Amygdala (tissue), 56 donors: Measurements from ENCODE around the gene TTC23.
"Not testable (repeated sequence)": the region's sequence is repeated elsewhere in the genome, so short reads cannot be mapped to it uniquely, and the experiment has no call there.

Source experiments
- DNase-seq, 56 donors: peaks; one replicate each; lab custom pipeline; 2025; lab: John Stamatoyannopoulos, UW

Gene TTC23

DNA sequence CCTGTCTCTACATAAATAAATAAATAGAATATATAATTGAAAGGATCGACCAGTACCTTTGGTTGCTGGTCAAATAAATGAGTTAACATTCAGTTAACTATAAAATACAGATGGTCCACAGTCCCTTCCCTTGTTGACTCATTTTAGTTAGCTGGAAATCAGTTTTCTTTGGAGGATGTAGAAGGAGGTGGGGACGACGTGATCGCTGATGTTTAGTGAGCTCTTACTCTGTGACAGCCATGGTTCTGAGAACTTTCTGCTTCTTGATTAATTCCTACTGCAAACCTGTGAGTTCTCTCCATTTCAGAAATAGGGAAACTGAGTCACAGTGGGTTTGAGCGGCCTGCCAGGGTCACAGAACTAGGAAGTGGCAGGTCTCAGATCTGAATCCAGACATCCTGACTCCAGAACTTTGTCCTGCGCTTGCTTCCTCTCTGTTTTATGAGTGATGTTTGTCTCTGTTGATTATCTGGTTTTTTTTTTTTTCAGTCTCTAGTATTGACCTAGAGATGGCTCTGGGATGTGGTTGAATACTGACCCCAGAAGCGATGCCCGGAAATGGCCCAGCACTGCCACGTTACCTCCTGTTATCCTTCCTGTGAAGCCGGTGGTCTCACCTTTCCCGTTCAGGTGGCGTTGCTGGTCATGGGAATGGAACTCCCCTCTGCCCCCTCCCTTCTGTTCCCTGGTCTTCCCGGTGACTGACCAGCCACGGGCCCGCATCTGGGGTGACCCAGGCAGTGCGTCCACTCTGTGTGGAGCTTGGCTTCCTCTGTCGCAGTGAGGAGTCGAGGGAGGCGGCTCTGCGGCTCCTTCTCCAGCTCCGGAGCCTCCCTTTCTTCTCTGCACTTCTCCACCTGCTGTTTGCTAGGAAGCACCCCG, 126.3 kb downstream of the TTC23 start:
- no peak for DNase-seq

DNA sequence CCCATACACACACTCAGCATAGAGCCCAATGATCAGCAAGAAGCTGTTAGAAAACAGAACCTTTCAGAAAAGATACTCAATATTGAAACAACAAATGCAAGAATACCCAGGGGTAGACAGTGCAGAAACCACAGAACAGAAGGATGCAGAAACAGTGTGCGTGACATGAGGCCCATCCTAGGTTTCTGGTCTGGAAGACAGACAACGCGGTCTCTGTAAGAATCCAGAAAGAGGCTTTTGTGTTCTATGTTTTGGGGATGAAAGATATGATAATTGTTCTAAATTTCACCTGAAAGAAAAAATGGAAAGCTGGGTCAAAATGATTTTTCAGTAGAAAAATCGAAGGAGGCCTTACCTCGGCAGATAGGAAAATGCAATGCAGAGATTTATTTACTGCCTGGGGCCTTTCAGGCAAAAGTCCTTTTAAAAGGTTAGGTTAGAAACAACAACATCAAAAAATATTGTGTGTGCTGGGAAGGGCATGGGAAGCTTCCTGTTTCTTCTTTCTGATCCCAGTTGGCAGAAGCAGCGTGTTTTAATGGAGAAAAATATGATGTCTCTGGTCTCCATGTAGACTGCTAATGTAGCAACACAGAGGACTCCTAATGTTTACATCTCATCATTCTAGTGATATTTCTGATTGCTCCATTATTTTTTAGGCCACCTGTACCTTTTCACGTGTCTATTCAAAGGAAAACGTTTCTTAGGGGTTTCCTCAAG, 127.5 kb downstream of the TTC23 start:
- no peak for DNase-seq

DNA sequence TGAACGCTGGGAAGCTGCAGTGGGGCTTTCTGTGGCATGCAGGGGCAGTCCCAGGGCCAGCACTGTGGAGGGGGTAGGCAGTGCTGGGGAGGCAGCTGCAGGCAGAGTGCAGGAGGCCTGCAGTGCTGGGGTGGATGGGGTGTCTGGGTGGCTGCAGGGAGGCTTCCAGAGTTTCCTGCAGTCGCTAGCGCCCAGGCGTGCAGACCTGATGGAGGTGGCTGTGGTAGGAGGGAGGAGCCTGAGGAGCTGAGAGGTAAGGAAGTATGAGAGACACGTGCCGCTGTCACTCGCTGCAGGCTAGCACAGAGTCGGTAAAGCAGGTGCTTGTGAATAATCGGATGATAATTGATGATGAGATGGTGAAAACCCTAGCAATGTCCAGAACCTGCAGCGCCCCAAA, 128.2 kb downstream of the TTC23 start:
- DNase-seq: no peak

DNA sequence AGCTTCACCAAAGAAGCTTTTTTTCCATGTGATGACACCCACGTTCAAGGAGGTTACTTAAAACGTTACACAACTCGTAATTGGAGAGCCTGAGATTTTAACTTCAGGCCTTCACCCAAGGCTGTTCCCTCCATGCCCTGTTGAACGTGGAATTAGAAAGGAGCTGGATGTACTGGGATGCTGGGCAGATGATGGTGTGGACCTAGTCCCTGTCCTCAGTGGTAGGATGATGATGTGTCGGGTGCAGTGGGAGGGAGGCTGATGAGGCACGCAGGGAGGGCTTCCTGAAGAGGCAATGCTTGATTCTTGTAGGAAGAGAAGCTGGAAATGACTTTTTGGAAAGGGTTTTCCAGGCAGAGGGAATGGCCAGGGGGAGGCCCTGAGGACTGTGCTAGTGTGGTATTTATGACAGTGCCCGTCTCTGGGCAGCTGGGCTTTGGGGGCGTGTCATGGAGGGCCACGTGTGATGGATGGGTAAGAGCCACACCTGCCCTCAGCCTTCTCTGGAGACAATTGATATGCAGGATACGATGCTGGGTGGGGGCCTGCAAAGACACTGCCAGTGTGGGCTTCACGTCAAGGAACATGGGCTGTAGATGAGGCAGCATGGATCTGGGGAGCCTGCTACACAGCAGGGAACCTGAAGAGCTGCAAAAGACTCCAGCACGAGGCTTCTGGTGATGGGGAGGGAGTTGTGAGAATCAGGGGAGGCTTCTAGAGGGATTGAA, 129.2 kb downstream of the TTC23 start:
- no peak for DNase-seq

DNA sequence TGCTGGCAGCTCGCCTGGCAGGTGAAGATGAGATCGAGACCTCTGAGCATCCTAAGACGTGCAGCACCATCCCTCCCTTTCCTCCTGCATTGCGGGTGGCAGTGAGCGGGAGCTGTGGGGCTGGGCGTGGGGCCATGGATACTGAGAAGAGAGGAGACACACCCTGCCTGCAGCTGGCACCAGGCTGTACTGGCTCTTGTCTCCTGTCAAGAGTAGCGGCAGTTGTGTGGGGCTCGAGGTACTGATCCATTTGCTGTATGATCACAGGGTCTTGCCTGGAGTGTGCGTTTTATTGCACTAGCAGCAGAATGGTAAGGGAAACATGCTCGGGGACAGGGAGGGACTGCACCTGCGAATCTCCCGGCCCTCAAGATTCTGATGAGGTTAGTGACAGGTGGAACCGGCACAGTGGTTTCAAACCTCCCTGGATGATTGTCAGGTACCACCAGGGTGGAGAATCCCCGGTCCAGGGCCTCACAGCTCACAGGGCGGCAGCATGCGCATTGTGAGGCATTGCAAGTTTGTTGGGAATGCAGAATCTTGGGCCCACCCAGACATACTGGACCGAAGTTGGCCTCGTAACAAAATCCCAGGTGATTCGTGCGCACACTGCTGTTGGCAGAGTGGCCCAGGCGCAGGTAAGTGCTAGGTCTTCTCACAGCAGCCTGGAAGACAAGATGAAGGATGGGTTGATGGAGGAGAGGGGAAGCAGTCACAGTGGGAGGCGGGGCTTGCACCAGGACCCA, 130.4 kb downstream of the TTC23 start:
- no peak for DNase-seq

DNA sequence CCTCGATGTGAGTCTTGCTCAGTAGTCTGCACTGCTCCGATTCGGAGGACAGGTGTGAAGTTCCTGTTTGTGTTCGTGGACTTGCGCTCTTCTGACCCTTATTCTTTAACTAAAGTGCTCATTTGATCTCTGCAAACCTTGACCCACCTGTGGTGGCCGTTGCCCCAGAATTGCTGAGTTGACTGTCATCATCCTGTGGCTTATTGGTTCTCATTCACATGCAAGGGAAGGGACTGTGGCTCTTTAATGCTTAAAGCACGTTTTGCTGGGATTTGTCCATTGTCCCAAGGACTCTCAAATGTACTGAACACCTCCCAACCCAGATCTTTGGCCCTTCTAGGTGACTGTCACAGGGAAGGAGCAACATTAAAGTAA, 131.1 kb downstream of the TTC23 start:
- DNase-seq: no peak

DNA sequence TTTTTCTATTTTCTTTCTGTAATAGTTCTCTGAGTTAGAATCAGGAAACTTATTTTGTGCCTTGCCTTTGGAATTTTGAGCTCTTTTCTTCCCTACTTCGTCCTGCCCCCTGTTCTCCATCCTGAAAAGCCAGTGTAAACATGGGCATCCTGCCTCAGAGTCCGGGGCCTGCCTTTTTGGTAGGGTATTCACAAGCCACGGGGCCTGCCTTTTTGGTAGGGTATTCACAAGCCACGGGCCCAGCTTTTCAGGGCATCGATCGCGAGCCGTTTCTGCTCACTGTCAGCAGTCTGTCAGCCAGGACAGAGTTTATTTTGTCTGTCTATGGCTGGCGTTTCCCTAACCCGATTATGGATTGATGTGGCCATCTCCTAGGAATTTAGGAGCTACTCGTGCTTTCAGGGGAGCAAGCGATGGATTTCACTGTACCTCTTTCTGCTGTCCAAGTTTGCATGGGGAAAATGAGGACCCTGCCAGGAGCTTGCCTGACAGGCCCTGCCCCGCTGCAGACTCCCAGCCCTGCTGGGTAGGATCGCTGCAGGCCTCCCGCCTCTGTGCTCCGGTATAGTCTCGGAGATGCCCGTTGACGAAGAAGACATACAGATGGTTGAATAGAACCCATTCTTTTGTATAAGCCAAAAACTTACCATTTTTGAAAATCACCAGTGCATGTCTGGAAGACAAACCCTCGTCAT, 131.7 kb downstream of the TTC23 start:
- no peak for DNase-seq

DNA sequence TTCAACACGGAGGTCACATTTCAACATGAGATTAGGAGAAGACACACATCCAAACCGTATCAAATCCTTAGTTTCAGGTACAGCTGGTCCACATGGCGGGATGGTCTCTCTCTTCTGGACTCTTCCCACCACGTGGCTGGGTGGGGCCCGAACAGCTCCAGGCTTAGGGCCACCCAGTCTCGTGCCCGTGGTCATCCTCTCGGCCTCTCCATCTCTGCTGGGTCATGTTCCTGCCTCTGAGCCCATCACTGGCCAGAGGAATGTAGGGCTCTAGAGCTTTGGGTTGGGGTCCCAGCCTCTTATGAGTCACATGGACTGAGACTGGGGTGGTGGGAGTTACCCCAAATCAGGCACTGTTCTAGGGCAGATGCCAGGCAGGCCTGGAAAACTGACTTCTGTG, 132.3 kb downstream of the TTC23 start:
- DNase-seq: no peak

DNA sequence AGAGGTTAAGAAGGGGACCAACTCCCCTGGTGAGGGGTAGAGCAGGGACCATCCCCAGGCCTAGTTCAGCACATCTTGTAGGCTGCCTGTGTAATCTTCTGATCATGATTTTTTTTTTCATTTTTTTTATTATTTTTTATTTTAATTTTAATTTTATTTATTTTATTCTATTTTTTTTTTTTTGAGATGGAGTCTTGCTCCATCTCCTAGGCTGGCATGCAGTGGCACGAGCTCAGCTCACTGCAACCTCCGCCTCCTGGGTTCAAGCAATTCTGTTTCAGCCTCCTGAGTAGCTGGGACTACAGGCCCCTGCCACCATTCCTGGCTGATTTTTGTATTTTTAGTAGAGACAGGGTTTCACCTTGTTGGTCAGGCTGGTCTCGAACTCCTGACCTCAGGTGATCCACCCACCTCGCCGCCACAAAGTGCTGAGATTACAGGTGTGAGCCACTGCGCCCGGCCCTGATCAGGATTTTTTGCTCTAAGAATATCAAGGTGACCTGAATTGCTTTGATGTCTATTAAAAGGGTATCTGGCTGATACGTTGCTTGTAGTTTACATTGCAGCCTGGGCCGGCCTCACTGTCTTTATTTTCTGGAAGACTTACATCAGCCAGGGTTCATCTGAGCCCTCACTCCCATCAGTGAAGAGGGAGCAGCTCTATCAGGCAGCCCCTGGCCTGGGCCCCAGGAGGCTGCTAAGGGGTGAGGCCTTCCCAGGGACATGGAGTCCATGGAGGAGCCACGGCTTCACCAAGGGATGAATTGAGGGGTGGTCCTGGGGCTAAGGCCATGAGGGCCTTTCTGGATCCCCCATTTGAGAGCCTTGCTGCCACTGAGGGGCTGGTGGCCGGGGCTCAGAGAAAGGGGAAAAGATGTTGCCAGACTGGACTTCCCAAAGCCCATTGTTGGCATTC, 133.8 kb downstream of the TTC23 start:
- no peak for DNase-seq

DNA sequence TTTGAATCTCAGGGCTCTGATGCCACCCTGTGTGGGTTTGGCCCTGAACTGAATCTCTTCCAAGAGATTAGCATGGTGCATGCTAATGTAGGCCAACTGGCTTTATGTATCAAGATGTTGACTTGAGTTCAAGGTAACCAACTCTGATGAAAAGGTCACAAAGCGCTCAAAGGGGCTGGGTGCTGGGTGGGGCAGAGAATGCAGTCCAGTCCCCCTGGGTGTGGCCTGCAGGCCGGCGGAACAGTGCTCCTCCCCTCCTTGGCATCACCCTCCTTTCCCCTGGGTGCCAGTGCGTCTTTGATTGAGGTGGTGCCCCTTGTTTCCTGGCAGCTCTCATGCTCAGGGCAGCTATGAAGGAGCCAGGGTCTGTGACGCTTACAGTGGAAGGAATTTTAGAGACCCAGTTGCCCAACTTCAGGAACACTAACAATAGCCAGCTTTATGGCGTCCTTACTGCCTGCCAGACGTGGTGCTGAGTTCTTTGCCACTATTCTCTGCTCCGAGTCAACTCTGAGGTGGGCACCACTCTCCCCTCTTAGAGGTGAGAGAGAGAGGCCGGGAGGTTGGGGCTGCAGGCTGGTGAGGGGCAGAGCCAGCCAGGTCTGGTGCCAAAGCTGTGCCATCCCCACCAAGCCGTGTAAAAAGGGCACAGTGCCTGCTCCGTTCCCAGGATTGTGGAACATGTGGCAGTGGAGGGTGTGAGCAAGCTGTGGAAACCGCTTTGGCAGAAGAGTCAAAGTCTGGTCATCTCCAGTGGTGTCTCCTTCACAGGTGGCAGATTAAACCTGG, 134.7 kb downstream of the TTC23 start:
- DNase-seq: no peak

DNA sequence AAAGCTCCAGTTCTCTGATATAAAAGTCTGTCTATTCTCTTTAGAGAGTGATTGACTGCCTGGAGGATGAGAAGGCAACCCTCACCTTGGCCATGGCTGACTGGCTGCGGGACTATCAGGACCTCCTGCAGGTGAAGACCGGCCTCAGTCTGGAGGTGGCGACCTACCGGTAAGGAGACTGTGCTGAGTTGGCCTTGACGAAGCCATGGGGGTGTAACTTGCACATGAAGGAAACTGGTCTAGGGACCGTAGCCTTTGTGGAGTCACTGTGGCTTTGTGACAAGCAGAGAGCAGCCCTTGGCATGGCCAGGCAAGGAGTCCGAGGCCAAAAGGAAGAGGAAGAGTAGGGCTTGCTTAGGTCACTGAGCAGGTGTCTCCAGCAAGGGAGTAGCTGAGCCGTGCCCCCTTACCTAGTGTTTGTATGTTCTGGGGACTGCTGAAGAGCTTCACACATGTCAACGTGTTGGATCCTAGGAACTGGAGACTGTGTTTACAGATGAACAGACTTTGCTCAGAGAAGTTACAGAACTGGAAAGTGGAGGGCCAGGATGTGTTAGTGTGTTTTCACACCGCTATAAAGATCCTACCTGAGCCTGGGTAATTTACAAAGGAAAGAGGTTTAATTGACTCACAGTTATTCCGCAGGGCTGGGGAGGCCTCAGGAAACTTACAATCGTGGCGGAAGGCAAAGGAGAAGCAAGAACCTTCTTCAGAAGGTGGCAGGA, 135.7 kb downstream of the TTC23 start:
- DNase-seq: no peak

DNA sequence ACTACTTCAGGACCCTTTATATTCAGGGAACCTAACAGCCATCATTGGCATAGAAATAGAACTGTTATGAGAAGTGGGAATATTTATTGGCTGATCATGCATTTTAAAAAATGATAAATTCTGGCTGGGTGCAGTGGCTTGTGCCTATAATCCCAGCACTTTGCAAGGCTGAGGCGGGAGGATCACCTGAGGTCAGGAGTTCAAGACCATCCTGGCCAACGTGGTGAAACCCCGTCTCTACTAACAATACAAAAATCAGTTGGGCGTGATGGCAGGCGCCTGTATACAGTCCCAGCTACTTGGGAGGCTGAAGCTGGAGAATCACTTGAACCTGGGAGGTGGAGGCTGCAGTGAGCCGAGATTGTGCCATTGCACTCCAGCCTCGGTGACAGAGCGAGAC, 137.7 kb downstream of the TTC23 start:
- DNase-seq: not testable (repeated sequence)

DNA sequence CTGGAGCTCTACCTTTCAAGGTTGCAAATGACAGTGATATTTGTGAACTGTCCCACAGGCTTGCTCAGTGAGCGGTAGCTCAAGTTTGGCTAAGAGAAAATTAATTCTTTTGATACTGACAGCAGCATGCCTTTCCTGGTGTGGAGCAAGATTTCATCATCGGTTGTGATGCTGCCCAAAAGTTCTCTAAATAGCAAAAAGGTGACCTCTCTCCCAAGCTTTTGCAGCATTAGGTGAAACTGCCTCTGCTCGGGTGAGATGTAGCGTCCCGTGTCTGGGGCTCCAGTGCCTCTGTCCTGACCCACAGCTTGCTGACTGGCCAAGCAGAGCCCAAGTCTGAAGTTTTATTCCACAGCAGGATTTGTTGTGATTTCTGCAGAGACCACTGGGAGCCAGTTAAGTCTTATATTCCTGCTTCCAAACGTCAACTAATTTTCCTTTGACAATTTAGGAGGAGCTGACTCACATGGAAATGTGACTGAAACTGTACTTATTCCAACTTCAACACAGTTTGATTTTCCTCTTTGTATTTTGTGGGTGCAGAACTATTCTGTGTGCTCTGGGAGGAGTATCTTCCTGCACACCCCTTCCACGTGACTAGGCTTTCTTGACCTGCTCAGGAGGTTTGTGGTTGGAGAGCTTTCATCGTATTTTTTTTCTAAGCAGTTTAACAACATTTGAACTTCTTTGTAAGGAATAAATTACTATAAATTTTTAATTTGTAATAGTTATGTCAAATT, 138.6 kb downstream of the TTC23 start:
- no peak for DNase-seq

DNA sequence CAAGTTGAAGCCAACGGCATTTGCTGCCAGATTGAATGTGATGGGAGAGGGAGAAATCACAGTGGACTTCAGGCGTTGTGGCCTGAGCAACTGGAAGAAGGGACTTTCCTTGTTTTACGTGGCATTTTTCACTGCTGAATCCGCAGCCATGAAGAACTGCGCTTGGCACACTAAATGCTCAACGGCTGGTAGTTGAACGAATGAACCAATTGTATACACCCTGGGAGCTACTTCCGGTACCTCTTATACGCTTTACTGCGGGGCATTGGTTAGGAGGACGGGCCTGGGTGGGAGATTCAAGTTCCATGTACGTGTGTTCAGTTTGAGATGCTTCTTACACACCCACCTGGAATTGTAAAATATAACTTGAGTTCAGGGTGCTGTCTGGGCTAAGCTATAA, 139.3 kb downstream of the TTC23 start:
- no peak for DNase-seq

DNA sequence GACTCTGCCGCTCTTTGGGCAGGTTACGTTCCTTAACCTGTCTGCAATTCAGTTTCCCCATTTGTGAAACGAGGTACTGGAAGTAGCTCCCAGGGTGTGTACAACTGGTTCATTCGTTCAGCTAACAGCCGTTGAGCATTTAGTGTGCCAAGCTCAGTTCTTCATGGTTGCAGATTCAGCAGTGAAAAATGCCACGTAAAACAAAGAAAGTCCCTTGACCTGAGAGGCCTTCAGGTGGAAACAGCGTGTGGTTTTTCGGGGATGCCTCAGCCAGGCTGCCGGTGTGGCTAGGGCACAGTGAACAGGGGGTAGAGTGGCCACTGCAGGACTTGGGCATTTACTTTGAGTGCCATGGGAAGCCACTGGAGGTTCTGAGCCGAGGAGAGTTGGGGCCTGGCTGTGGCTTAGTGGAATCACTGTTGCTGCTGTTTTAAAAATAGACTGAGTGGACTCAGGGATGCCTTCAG, 139.8 kb downstream of the TTC23 start:
- no peak for DNase-seq

DNA sequence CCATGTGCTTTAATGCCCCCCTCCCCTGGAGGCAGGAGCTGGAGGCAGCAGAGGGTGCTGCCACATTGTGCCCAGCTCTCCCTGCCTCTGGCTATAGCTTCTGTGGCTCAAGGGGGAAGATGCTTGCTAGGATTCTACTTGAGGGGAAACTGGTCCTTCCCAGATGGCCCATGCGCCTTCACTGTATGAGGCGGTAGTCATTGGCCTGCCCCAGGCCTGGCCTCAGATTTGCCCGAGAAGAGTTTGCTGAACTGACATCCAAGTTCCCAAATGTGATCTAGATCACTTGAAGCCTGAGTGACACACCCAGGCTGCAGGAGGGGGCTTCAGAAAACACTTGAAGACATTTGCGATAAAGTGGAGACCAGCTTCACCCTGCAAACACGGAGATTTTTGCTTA, 140.4 kb downstream of the TTC23 start:
- DNase-seq: no peak
